Head of caudate nucleus (tissue), 42 donors: ENCODE data around the gene ARMC6.

Experiments
- DNase-seq, 42 donors: peaks; one replicate each; pipeline versions ENCODE4 v3.0.0 to v3.0.0-alpha.2; 2020 to 2021; ENCODE audit warnings: mixed read lengths in 7 of 42
- intact Hi-C: fragments of 100-400 bp; cut with DNase I; formaldehyde crosslinking; loops from one replicate; pipeline ENCODE4 v1.15.0; 2022

Gene ARMC6

DNA sequence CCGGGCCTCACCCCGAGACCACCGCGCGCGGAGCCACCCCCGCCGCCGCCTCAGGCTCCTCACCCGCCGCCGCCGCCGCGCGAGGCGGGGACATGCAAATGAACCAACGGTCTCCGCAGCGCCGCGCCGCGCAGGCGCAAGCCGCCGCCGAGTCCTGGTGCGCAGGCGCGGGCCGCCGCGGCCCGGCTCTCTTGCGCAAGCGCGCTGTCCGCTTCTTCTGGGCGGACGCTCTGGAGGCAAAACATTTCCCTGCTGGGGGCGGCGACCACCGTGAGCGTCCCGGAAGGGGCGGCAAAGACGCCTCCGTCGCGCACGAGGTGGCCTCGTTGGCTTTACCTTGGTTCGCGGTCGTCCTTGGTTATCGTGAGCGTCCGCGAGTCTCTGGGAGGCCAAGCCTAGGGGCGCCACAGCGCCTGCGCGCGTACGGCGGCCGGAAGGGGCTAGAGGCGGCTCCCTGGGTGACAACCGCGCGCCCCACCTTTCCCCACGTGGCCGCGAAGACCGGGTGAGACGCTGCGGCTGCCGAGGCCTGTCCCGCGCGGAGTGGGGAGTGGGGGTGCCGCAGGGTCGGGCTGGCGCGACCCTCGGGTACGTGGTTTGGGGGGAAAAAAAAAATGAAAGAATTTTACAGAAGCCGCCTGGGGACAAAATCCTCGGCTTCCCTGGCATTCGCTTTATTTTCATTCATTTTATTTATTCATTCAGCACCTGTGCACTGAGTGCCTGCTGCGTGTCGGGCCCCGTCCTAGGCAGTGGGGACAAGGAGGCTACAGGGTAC, at the start of gene ARMC6, which contains the start of gene SUGP2:
Gene ARMC6, plus strand, starts transcription at position 178 of the 778 bp plus-strand sequence. CDS start 607 bp downstream, outside the sequence.
Gene SUGP2, minus strand, starts transcription at position 92 of the 778 bp plus-strand sequence. CDS start 2,446 bp downstream, outside the sequence.
- DNase-seq = peak; percentile 69 to 95 (median 90)
- intact Hi-C loops = loop anchor here (1.0 kb wide), 1 partner anchor 30 kb away; the partner anchor contains the start of gene SLC25A42

- intact Hi-C loops = no loop called here
- no peak for DNase-seq
Measured at GRCh38 chr19:18984251-18984650, 49.2 kb upstream of the ARMC6 start.

GRCh38 chr19:18985257-18985656, 48.1 kb upstream of the ARMC6 start:
- peak in 34 of 42 donors; percentile 14 to 72 (median 41) for DNase-seq
- intact Hi-C loops = loop anchor here (5.0 kb wide), 1 partner anchor 58 kb away; no protein-coding TSS in a partner anchor

- intact Hi-C loops = loop anchor here (5.0 kb wide), 1 partner anchor 60 kb away; no protein-coding TSS in a partner anchor
- DNase-seq = no peak
Measured at GRCh38 chr19:18987456-18987855, 45.9 kb upstream of the ARMC6 start.

- DNase-seq = no peak
- intact Hi-C loops = loop anchor here (5.0 kb wide), 1 partner anchor 62 kb away; no protein-coding TSS in a partner anchor
Measured at GRCh38 chr19:18989316-18989715, 44.1 kb upstream of the ARMC6 start.

DNA sequence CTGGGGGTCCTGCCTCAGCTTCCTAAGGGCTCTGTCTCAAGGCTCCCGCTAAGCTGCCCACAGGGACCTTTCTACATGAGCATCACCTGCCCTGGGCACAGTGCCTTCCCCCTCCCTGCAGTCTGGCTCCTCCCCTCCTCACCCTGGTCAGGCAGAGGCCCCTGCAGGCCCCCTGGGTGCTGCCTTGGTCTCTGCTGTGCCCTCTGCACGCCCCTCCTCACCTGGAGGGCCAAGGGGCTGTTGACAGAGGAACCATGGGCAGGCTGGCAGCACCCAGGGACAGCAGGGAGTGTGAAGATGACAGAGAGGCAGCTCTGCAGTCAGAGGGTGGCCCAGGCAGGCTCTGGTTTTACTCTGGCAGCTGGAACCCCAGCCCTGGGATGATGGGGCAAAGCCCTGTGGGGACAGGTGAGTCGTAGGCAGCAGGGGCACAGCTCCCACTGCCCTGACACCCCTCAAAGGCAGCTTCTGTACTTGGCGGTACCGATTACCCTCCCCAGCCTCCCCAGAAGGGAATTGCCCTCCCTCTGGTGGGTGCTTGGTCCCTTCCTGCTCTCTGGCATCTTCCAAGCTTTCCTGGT, 43.2 kb upstream of the ARMC6 start:
- intact Hi-C loops = no loop called here
- no peak for DNase-seq

GRCh38 chr19:18991006-18991405, 42.4 kb upstream of the ARMC6 start:
- DNase-seq = no peak
- intact Hi-C loops = no loop called here

- intact Hi-C loops = no loop called here
- DNase-seq = no peak
Measured at GRCh38 chr19:18991468-18991867, 41.9 kb upstream of the ARMC6 start.

DNA sequence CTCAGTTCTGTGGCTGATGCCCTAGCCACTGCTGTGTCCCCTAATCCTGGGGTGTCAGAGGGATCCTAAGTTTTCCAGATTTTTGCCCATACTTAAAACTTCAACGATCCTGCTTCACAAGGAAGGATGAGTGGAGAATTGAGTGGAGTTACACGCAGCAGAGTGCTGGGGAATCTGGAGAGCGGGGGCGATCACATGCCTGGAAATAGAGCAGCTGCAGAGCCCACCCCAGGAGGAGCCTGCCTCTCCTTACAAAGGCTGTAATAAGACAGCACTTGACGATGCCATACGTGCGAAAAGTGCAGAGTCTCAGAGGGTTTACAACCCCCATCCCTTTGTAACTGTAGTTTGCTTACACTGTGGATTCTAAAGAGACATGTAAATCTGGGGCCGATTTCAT, 40.7 kb upstream of the ARMC6 start:
- intact Hi-C loops = no loop called here
- DNase-seq = peak in 38 of 42 donors; percentile 17 to 77 (median 52)

DNA sequence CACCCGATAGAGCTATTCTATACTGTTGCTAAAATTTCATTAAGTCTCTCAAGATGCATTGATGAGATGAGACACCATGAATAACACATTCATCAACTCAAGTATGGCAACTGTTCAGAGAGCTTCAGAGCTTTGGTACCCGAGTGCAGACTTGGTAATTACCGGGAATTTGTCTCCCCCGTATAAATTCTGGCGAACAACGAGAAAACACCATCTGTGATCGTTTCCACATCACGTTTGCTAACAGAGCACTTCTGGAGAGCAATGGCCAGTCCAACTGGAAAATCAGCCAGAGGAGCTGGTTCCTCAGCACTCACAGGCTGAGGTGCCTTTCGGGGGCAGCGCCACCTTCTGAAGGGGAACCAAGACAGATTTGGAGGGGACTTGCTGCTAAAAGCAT, 40.3 kb upstream of the ARMC6 start:
- DNase-seq = no peak
- intact Hi-C loops = no loop called here

DNA sequence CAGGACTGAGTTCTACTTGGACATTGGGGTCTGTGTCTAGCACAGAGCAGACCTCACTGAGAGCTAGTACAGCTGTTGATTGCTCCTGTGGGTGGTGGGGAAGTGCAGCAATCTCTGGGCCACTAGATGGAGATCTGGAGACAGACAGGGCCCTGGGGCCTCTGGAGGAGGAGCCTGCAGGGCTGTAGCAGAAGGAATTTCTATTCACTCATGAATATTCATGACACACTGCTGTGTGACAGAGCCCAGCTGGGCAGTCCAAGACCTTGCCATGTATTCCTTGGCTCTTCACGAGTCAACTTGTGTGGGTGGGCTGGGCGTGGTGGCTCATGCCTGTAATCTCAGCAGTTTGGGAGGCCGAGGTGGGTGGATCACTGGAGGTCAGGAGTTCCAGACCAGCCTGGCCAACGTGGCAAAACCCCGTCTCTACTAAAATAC, 37.6 kb upstream of the ARMC6 start:
- DNase-seq = peak; percentile 37 to 92 (median 78)
- intact Hi-C loops = no loop called here

GRCh38 chr19:18996351-18996750, 37.1 kb upstream of the ARMC6 start:
- intact Hi-C loops = no loop called here
- DNase-seq = no peak

DNA sequence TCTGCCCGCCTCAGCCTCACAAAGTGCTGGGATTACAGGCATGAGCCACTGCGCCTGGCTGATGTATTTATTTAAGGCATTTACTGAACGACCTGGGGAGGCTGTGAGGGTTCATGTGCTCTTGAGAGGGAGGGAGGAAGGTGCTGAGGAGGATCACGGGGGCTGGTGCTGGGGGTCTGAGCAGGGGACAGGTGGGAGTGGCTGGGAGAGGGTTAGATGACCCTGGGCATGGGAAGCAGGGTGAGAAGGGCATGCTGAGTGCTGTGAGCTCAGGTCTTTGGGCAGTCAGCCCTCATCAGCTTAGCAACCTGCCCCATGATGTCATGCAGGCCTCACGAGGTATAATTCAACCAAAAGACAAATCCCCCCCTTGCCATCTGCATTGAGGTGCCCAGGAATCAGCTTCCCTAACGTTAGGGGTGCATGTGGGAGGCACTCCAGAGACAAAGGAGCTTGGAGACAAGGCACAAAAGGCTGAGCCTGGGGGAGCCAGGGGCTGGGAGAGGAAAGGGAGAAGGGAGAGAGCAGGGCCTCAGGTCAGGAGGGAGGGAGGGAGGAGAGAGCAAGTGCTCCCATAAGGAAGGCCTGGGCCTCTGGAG, 36.5 kb upstream of the ARMC6 start:
- DNase-seq = no peak
- intact Hi-C loops = no loop called here

GRCh38 chr19:18998276-18998675, 35.1 kb upstream of the ARMC6 start:
- intact Hi-C loops = no loop called here
- DNase-seq = no peak

DNA sequence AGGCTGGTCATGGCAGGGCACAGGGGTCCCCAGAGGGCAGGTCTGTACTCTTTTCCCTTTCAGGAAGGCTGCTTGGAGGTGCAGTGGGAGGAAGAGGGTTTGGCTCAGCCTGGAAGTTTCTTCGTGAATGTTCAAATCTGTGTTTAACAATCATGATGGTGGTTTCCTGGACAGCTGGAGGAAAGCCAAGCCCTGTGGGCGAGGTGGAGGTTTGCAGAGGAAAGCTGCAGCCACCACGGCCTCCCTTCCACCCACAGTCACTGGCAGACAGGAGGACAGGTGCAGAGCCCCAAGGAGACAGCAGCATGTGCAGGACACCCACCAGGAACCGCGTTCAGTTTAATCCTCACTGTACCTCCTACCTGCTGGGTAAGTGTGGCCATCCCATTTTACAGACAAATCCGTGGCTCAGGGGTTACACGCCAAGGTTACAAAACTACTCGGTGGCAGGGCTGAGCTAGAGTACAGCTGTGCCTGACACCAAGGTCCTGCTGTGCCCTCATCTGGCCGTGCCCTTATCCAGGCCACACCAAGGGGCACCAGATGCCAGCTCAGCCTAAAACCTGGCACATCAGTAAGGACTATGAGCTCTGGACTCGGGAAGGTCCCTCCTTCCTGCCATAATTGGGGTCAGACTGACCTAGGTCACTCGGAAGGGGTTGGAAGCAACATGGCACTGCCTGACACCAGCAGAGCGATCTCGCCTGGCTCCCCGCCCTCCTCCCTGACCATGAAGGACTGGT, 34.2 kb upstream of the ARMC6 start:
- no peak for DNase-seq
- intact Hi-C loops = no loop called here

- intact Hi-C loops = no loop called here
- no peak for DNase-seq
Measured at GRCh38 chr19:18999896-19000620, 33.3 kb upstream of the ARMC6 start.

GRCh38 chr19:19004144-19004543, 29.3 kb upstream of the ARMC6 start:
- intact Hi-C loops = no loop called here
- DNase-seq = no peak

GRCh38 chr19:19006213-19006612, 27.2 kb upstream of the ARMC6 start:
- intact Hi-C loops = no loop called here
- no peak for DNase-seq

- DNase-seq = no peak
- intact Hi-C loops = no loop called here
Measured at GRCh38 chr19:19009951-19010350, 23.5 kb upstream of the ARMC6 start.
